ENCODE measurements around the gene SLC10A3.

SLC10A3 gene

GRCh38 chrX:154481911-154482601 lies 8.4 kb downstream of the SLC10A3 start:
- no peak for DNase-seq

- DNase-seq: no peak
Measured at GRCh38 chrX:154481195-154481594, 9.2 kb downstream of the SLC10A3 start.

GRCh38 chrX:154478728-154479622 lies 11.5 kb downstream of the SLC10A3 start, which contains the start of gene LAGE3:
TSS of gene LAGE3 (minus strand) at chrX:154479281. CDS start at chrX:154478915, 366 bp downstream.
- DNase-seq: no peak

- DNase-seq: no peak
Measured at GRCh38 chrX:154477891-154478477, 12.4 kb downstream of the SLC10A3 start.

- no peak for DNase-seq
Measured at GRCh38 chrX:154476821-154477220, 13.6 kb downstream of the SLC10A3 start.

GRCh38 chrX:154473683-154474082 lies 16.7 kb downstream of the SLC10A3 start:
- DNase-seq: no peak

- DNase-seq: no peak
Measured at GRCh38 chrX:154472685-154473632, 17.5 kb downstream of the SLC10A3 start.

- no peak for DNase-seq
Measured at GRCh38 chrX:154471839-154472684, 18.4 kb downstream of the SLC10A3 start.

- no peak for DNase-seq
Measured at GRCh38 chrX:154470914-154471568, 19.4 kb downstream of the SLC10A3 start.

GRCh38 chrX:154470434-154470833 lies 20.0 kb downstream of the SLC10A3 start:
- DNase-seq: no peak

- no peak for DNase-seq
Measured at GRCh38 chrX:154469880-154470279, 20.5 kb downstream of the SLC10A3 start.

GRCh38 chrX:154469114-154469513 lies 21.3 kb downstream of the SLC10A3 start:
- no peak for DNase-seq

GRCh38 chrX:154468217-154468616 lies 22.2 kb downstream of the SLC10A3 start:
- no peak for DNase-seq

GRCh38 chrX:154467556-154467955 lies 22.9 kb downstream of the SLC10A3 start:
- DNase-seq: no peak

- DNase-seq: no peak
Measured at GRCh38 chrX:154466907-154467306, 23.5 kb downstream of the SLC10A3 start.

GRCh38 chrX:154466036-154466435 lies 24.4 kb downstream of the SLC10A3 start:
- no peak for DNase-seq

- no peak for DNase-seq
Measured at GRCh38 chrX:154465601-154466000, 24.8 kb downstream of the SLC10A3 start.

- DNase-seq: no peak
Measured at GRCh38 chrX:154464806-154465365, 25.5 kb downstream of the SLC10A3 start.

- DNase-seq: no peak
Measured at GRCh38 chrX:154463611-154464220, 26.7 kb downstream of the SLC10A3 start.

GRCh38 chrX:154462396-154462795 lies 28.0 kb downstream of the SLC10A3 start:
- no peak for DNase-seq
